Right lobe of liver (tissue), 4 donors: ENCODE data around the gene MCRS1.

Experiments
- POLR2A ChIP-seq: fragments of 450-650 bp; IDR thresholded peaks from one replicate; pipeline ENCODE4 v1.6.1; 2017; ENCODE audit warnings: antibody characterized with exemption, mild to moderate bottlenecking
- TF ChIP-seq, protein P1 (sequence below), 4 donors: fragments of 200-600 bp in 3 of 4; fragments of 450-650 bp in 1 of 4; IDR thresholded peaks; one replicate each; pipeline versions ENCODE4 v1.5.1 to v1.8.0; 2016 to 2022; ENCODE audit warnings: antibody characterized with exemption in 4 of 4, mild to moderate bottlenecking in 2 of 4
- donor health status: DM: no; HTN: no; CAD: no.
- donor health status: DM: no; HTN: no; CAD: no.
- donor health status: DM: no; HTN: yes; CAD: no.

DNA sequence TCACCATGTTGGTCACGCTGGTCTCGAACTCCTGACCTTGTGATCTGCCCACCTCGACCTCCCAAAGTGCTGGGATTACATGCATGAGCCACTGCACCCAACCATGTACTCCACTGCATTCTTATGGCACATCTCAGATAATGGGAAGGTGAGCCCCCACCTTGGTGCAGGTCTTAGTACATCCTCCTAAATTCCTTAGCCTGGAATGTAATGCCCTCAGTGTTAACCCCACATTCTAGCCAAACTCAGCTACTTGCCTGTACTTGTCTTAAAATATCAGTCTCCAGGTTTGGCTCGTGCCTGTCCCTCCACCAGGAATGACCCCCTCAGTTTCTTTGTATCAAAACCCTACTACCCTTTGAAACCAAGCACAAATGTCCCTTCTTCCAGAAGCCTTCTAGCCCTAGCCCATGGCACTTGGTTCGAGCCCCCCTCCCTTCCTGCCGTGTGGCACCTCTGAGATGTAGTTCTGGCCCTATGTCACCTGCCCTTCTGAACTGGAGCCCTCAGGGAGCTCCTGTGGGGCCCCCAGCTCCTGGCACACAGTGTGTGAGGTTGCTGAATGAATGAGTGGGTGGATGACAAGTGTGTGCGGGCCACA, 20.8 kb downstream of the MCRS1 start:
- TF ChIP-seq, protein P1, sequence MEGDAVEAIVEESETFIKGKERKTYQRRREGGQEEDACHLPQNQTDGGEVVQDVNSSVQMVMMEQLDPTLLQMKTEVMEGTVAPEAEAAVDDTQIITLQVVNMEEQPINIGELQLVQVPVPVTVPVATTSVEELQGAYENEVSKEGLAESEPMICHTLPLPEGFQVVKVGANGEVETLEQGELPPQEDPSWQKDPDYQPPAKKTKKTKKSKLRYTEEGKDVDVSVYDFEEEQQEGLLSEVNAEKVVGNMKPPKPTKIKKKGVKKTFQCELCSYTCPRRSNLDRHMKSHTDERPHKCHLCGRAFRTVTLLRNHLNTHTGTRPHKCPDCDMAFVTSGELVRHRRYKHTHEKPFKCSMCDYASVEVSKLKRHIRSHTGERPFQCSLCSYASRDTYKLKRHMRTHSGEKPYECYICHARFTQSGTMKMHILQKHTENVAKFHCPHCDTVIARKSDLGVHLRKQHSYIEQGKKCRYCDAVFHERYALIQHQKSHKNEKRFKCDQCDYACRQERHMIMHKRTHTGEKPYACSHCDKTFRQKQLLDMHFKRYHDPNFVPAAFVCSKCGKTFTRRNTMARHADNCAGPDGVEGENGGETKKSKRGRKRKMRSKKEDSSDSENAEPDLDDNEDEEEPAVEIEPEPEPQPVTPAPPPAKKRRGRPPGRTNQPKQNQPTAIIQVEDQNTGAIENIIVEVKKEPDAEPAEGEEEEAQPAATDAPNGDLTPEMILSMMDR (IDR thresholded peaks at IDR 0.05): no peak
- no peak for TF ChIP-seq POLR2A
